ENCODE data around the gene HES2. TPM values are rescaled to one million over a fixed set of nuclear protein-coding genes. Genes with fewer than 3 reads are reported as not detected.

The HES2 gene
- total and polyA plus RNA-seq, 9 of the 15 experiments (the other 6 are each of a cell fraction or from before 2014, with no cell fraction given): 0.05 to 0.18 (median 0.07) TPM; not detected in 4

DNA sequence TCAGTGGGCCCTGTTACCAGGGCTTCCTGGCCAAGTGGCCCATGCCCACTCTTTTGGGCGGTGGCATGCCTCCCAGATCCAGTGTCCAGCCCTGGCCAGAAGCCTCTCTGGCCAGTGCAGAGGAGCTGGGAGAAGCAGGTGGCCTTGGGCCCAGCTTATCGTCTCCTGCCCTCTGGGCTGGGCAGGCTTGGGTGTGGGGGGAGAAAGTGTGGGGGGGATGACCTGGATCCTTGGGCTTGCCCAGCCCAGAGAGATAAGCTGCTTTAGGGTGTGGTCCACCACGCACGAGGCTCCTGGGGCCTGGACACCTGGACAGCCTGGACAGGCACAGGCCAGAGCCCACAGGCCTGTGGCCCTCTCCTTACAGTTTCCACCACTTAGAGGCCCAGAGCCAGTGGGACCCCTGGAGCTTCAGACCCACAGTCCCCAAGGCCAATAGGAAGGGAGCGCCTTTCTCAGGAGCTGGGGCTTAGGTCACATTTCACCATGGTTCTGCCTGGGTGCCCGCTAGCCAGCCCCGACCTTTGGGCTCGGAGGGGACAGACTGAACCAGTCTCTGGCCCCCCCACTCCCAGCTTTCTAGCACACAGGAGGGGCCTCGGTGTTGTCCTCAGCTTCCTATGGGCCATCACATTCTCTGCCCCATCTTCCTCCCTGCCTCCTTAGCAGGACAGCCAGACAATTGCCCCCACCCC, 6.7 kb upstream of the HES2 start (continued):
- TF ChIP-seq, protein P1, sequence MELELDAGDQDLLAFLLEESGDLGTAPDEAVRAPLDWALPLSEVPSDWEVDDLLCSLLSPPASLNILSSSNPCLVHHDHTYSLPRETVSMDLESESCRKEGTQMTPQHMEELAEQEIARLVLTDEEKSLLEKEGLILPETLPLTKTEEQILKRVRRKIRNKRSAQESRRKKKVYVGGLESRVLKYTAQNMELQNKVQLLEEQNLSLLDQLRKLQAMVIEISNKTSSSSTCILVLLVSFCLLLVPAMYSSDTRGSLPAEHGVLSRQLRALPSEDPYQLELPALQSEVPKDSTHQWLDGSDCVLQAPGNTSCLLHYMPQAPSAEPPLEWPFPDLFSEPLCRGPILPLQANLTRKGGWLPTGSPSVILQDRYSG (tag; conservative IDR thresholded peaks at IDR 0.05; ENCODE audit: low read depth): no peak
- TF ChIP-seq ZNF197 (CRISPR knock-in tag; IDR thresholded peaks at IDR 0.05; ENCODE audit: low read depth) (no peak), ZC3H8 (IDR thresholded peaks at IDR 0.05) (no peak), ZNF175 (CRISPR knock-in tag; IDR thresholded peaks at IDR 0.05; ENCODE audit: low read depth) (no peak), POLR2AphosphoS5 (IDR thresholded peaks at IDR 0.05; ENCODE audit: control insufficient read depth, insufficient read depth, low read depth, low read length) (peak; percentile 57; the same call in 1 of the 2 replicates), ZNF23 (CRISPR knock-in tag; IDR thresholded peaks at IDR 0.05) (no peak), KLF6 (CRISPR knock-in tag; IDR thresholded peaks at IDR 0.05; ENCODE audit: borderline replicate concordance) (no peak), KLF10 (CRISPR knock-in tag; IDR thresholded peaks at IDR 0.05) (no peak), SRSF7 (optimal IDR thresholded peaks at IDR 0.05; ENCODE audit: low read depth, low read length) (no peak), DPF2 (IDR thresholded peaks at IDR 0.05) (no peak), NFIC (IDR thresholded peaks at IDR 0.05) (peak; percentile 65), CBX5 (IDR thresholded peaks at IDR 0.05; ENCODE audit: borderline replicate concordance, low read depth) (no peak), FOXJ2 (tag; IDR thresholded peaks at IDR 0.05) (no peak), YBX1 (IDR thresholded peaks at IDR 0.05) (no peak), EGR1 (conservative IDR thresholded peaks at IDR 0.05) (no peak)
- TF ChIP-seq, protein P2, sequence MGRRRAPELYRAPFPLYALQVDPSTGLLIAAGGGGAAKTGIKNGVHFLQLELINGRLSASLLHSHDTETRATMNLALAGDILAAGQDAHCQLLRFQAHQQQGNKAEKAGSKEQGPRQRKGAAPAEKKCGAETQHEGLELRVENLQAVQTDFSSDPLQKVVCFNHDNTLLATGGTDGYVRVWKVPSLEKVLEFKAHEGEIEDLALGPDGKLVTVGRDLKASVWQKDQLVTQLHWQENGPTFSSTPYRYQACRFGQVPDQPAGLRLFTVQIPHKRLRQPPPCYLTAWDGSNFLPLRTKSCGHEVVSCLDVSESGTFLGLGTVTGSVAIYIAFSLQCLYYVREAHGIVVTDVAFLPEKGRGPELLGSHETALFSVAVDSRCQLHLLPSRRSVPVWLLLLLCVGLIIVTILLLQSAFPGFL (CRISPR knock-in tag; IDR thresholded peaks at IDR 0.05): no peak
- TF ChIP-seq, protein P3, sequence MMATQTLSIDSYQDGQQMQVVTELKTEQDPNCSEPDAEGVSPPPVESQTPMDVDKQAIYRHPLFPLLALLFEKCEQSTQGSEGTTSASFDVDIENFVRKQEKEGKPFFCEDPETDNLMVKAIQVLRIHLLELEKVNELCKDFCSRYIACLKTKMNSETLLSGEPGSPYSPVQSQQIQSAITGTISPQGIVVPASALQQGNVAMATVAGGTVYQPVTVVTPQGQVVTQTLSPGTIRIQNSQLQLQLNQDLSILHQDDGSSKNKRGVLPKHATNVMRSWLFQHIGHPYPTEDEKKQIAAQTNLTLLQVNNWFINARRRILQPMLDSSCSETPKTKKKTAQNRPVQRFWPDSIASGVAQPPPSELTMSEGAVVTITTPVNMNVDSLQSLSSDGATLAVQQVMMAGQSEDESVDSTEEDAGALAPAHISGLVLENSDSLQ (IDR thresholded peaks at IDR 0.05): no peak
- TF ChIP-seq, protein P4, sequence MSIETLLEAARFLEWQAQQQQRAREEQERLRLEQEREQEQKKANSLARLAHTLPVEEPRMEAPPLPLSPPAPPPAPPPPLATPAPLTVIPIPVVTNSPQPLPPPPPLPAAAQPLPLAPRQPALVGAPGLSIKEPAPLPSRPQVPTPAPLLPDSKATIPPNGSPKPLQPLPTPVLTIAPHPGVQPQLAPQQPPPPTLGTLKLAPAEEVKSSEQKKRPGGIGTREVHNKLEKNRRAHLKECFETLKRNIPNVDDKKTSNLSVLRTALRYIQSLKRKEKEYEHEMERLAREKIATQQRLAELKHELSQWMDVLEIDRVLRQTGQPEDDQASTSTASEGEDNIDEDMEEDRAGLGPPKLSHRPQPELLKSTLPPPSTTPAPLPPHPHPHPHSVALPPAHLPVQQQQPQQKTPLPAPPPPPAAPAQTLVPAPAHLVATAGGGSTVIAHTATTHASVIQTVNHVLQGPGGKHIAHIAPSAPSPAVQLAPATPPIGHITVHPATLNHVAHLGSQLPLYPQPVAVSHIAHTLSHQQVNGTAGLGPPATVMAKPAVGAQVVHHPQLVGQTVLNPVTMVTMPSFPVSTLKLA (conservative IDR thresholded peaks at IDR 0.05): peak in 1 of 2 experiments; percentile 32; a peak in 1 of 4 replicates
- TF ChIP-seq, protein P5, sequence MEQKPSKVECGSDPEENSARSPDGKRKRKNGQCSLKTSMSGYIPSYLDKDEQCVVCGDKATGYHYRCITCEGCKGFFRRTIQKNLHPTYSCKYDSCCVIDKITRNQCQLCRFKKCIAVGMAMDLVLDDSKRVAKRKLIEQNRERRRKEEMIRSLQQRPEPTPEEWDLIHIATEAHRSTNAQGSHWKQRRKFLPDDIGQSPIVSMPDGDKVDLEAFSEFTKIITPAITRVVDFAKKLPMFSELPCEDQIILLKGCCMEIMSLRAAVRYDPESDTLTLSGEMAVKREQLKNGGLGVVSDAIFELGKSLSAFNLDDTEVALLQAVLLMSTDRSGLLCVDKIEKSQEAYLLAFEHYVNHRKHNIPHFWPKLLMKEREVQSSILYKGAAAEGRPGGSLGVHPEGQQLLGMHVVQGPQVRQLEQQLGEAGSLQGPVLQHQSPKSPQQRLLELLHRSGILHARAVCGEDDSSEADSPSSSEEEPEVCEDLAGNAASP (IDR thresholded peaks at IDR 0.05): no peak
- TF ChIP-seq, protein P6, sequence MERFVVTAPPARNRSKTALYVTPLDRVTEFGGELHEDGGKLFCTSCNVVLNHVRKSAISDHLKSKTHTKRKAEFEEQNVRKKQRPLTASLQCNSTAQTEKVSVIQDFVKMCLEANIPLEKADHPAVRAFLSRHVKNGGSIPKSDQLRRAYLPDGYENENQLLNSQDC (CRISPR knock-in tag; IDR thresholded peaks at IDR 0.05): no peak
- TF ChIP-seq, protein P7, sequence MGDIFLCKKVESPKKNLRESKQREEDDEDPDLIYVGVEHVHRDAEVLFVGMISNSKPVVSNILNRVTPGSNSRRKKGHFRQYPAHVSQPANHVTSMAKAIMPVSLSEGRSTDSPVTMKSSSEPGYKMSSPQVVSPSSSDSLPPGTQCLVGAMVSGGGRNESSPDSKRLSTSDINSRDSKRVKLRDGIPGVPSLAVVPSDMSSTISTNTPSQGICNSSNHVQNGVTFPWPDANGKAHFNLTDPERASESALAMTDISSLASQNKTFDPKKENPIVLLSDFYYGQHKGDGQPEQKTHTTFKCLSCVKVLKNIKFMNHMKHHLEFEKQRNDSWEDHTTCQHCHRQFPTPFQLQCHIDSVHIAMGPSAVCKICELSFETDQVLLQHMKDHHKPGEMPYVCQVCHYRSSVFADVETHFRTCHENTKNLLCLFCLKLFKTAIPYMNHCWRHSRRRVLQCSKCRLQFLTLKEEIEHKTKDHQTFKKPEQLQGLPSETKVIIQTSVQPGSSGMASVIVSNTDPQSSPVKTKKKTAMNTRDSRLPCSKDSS (IDR thresholded peaks at IDR 0.05; ENCODE audit: low read depth, partially characterized antibody): no peak

All from K562 (cell line).